BLaER1 treated with 17β-estradiol and CSF1 and Interleukin-3, amounts not matched to agents 10 nM and 100 nM (cell line): ENCODE measurements around the gene PRUNE2.

Source experiments
- H3K27ac ChIP-seq, 11 experiments: shearing (Covaris generic); formaldehyde crosslinking; 2 replicates each; pipeline ENCODE4 v1.8.1; 2022
- H3K27me3 ChIP-seq, 11 experiments: shearing (Covaris generic); formaldehyde crosslinking; 2 replicates each; pipeline ENCODE4 v1.8.1; 2022
- H3K36me3 ChIP-seq, 11 experiments: shearing (Covaris generic); formaldehyde crosslinking; 2 replicates each; pipeline ENCODE4 v1.8.1; 2022
- H3K4me1 ChIP-seq, 10 experiments: shearing (Covaris generic); formaldehyde crosslinking; 2 replicates each; pipeline ENCODE4 v1.8.1; 2022
- H3K4me2 ChIP-seq, 11 experiments: shearing (Covaris generic); formaldehyde crosslinking; 2 replicates each; pipeline ENCODE4 v1.8.1; 2022
- H3K4me3 ChIP-seq, 10 experiments: shearing (Covaris generic); formaldehyde crosslinking; 2 replicates each; pipeline ENCODE4 v1.8.1; 2022
- H3K9ac ChIP-seq, 11 experiments: shearing (Covaris generic); formaldehyde crosslinking; 2 replicates each; pipeline ENCODE4 v1.8.1; 2022
- H3K9me3 ChIP-seq, 11 experiments: shearing (Covaris generic); formaldehyde crosslinking; replicated peaks in 1 of 11; 2 replicates each; pipeline ENCODE4 v1.8.1; 2022
- H4K20me1 ChIP-seq, 11 experiments: shearing (Covaris generic); formaldehyde crosslinking; 2 replicates each; pipeline ENCODE4 v1.8.1; 2022
- Cebpa-rat ChIP-seq, 11 experiments: shearing (Covaris generic); IDR thresholded peaks; 2 replicates each; pipeline ENCODE4 v1.8.1; 2022

Gene PRUNE2

DNA sequence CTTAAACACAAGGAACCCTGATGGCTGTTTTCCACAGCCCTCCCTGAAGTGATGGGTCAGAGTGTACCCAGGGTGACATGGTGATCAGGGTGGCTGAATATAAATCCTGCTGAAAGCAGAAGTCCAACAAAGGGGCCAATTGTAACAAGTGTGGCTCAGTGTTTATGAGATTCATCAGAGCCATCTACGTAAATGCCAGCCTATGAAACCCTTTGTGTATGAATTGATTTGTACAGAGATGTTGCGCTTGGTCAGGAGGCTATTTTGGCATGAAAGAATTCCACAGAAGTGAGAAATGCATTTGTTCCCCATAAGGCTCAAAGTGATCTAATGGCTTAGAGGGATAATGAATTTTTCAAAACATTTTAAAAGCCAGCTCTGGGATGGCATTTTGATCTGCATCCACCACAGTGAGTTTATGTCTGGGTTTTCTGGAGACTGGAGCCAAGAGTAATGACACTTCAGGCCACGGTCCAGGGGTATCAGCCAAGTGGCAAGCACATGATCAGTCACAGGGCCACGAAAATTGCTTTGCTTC lies 12.4 kb downstream of the PRUNE2 start:
- no peaks in the 10 kb centered on the region for H3K27me3 ChIP-seq
- no peak for TF ChIP-seq Cebpa-rat (IDR thresholded peaks at IDR 0.05)
- H3K9me3 ChIP-seq, result no peaks in the 10 kb centered on the region
- H3K4me1 ChIP-seq, result peaks cover 0 to 9% (median 0%) of the 10 kb centered on the region in 10 experiments; a peak in 3 of 20 replicates
- no peak overlapping the region for H3K4me3 ChIP-seq
- no peak overlapping the region for H3K4me2 ChIP-seq
- no peaks in the 10 kb centered on the region for H3K36me3 ChIP-seq
- no peak overlapping the region for H3K9ac ChIP-seq
- no peaks in the 10 kb centered on the region for H4K20me1 ChIP-seq
- H3K27ac ChIP-seq, result no peak overlapping the region

DNA sequence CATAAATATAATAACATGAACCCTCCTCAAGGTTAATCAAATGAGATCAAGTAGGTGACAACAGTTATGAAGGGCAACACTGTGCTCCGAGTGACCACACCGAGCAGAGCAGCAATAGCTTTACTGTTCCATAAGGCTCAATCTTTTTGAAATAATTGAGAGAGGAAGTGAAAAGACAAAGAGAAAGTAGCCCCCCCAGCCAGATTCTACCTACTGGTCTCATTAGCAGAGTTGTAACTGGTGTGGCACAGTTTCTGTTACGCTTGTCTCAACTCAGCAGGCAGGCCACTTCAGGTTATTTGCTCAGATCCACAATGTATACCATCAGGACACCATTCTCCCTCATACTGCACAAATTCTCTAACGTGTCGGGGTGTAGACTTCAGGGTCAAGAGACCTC lies 14.0 kb downstream of the PRUNE2 start:
- Histone ChIP-seq H3K9ac (no peak overlapping the region), H3K9me3 (no peaks in the 10 kb centered on the region), H3K4me1 (peaks cover 6 to 12% (median 10%) of the 10 kb centered on the region in 10 experiments; a peak in 12 of 20 replicates), H3K27ac (no peak overlapping the region), H3K27me3 (no peaks in the 10 kb centered on the region), H4K20me1 (no peaks in the 10 kb centered on the region), H3K4me3 (no peak overlapping the region), H3K36me3 (no peaks in the 10 kb centered on the region), H3K4me2 (no peak overlapping the region)
- no peak for TF ChIP-seq Cebpa-rat (IDR thresholded peaks at IDR 0.05)

DNA sequence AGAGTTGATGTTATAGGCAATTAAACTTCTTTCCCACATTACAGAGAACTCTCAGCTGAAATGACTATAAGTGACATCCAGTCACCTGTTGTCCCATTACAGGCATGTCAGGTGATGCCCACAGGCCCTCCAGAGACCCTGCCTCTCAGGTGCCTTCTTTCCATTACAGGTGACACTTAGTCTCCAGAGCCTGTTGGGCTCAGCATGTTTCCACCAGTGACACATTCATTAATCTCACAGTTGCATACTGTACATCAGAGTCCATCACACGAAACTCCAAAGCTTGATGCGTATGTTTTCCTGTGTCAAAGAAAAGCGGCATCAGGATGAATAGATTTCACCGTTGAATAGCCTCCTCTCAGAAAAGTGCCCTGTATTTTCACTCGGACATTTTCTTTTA lies 14.6 kb downstream of the PRUNE2 start:
- no peaks in the 10 kb centered on the region for H3K27me3 ChIP-seq
- H3K9me3 ChIP-seq, result no peaks in the 10 kb centered on the region
- no peak for TF ChIP-seq Cebpa-rat (IDR thresholded peaks at IDR 0.05)
- H3K4me3 ChIP-seq, result no peak overlapping the region
- H3K36me3 ChIP-seq, result no peaks in the 10 kb centered on the region
- no peak overlapping the region for H3K27ac ChIP-seq
- H4K20me1 ChIP-seq, result no peaks in the 10 kb centered on the region
- peaks cover 6 to 12% (median 10%) of the 10 kb centered on the region in 10 experiments; a peak in 12 of 20 replicates for H3K4me1 ChIP-seq
- H3K9ac ChIP-seq, result no peak overlapping the region
- no peak overlapping the region for H3K4me2 ChIP-seq

DNA sequence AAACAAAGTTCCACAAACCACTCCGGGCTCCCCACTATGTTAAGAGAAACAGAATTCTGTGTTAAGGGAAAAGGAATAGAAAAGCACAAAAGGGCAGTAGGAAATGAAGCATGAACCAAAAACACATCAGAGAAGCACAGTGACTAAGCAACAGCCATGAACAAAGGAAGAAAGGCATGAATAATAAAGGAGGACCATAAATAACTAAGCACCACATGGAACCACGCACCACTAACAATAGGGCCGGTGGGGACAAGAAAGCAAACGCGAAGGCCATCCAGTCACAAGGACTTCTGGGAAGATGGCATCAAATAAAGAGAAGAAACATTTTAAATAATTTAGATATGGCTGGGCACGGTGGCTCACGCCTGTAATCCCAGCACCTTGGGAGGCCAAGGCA lies 18.0 kb downstream of the PRUNE2 start:
- TF ChIP-seq Cebpa-rat (IDR thresholded peaks at IDR 0.05), result no peak
- Histone ChIP-seq H3K36me3 (no peaks in the 10 kb centered on the region), H3K9me3 (no peaks in the 10 kb centered on the region), H4K20me1 (no peaks in the 10 kb centered on the region), H3K27ac (peak overlapping the region in 9 of 11 experiments; percentile 7 to 48 (median 36); a peak in 8 of 22 replicates), H3K4me3 (no peak overlapping the region), H3K27me3 (no peaks in the 10 kb centered on the region), H3K4me2 (peak overlapping the region; percentile 23 to 74 (median 42); a peak in 20 of 22 replicates), H3K9ac (no peak overlapping the region; a peak in 1 of 22 replicates), H3K4me1 (peaks cover 6 to 14% (median 10%) of the 10 kb centered on the region in 10 experiments; a peak in 12 of 20 replicates)

DNA sequence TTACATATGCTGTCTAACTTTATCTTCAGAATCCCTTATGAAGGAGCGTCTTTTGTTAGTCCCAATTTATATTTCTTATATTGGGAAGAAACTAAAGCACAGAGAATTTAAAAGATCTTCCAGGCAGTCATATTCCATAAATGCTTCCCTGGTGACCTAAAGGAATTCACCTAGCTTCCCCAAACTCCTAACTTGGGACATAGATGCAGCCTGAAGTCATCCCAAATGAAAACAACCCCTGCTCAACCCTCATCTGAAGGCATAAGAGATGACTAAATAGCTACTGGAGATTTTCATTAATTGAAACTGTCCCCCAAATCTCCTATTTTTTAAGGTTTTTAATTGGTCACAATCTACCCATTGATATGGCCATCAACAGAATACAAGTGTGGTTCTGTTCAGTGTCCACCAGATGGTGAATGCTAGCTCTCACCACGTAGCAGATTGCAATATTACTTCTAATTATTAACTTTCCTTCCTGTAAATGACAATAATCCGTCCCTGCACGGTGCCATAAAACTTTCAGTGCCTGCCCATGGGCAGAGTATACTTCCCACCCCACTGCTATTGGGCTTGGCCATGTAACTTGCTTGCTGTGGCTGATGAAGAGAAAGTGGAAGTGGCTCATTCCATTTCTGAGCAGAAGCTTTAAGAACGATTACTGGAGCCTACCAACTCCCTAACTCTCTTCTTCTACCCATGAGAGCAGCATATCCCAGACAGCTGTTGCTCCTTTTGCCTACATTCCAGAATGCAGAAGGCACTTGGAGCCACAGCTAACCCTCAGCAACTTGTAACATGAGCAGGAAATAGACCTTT lies 18.7 kb downstream of the PRUNE2 start:
- H3K27ac ChIP-seq, result peak overlapping the region in 9 of 11 experiments; percentile 7 to 48 (median 36); a peak in 9 of 22 replicates
- H3K4me2 ChIP-seq, result peak overlapping the region; percentile 23 to 74 (median 42); a peak in 21 of 22 replicates
- TF ChIP-seq Cebpa-rat (IDR thresholded peaks at IDR 0.05), result no peak

DNA sequence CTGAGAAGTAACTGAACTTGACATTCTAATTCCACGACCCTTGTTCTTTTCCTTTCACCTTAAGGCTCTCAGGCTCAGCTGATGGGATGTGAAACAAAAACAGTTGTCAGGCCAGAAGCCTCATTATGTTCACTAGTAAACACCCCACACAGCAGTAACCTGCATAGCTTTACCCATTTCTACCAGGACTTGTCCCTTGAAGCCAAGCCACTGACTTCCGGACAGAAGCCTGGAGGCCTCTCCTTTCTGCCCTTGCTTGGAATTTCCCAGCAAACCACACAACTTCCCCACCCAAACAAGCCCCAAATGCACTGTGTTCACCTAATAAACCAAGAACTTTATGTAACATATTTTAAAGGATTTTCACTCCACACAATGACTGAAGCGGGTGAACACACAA lies 19.6 kb downstream of the PRUNE2 start:
- no peaks in the 10 kb centered on the region for H3K9me3 ChIP-seq
- H3K4me2 ChIP-seq, result no peak overlapping the region
- no peak overlapping the region for H3K9ac ChIP-seq
- H3K27ac ChIP-seq, result no peak overlapping the region
- no peak for TF ChIP-seq Cebpa-rat (IDR thresholded peaks at IDR 0.05)
- H3K36me3 ChIP-seq, result no peaks in the 10 kb centered on the region
- peaks cover 7 to 21% (median 11%) of the 10 kb centered on the region in 10 experiments; a peak in 13 of 20 replicates for H3K4me1 ChIP-seq
- no peak overlapping the region for H3K4me3 ChIP-seq
- no peaks in the 10 kb centered on the region for H3K27me3 ChIP-seq
- H4K20me1 ChIP-seq, result no peaks in the 10 kb centered on the region

More for the DNA sequence above, 18.7 kb downstream of the PRUNE2 start:
- H3K36me3 ChIP-seq, result no peaks in the 10 kb centered on the region
- H3K27me3 ChIP-seq, result no peaks in the 10 kb centered on the region
- H3K9ac ChIP-seq, result no peak overlapping the region; a peak in 1 of 22 replicates
- peaks cover 7 to 21% (median 11%) of the 10 kb centered on the region in 10 experiments; a peak in 13 of 20 replicates for H3K4me1 ChIP-seq
- no peaks in the 10 kb centered on the region for H4K20me1 ChIP-seq
- H3K9me3 ChIP-seq, result no peaks in the 10 kb centered on the region
- no peak overlapping the region for H3K4me3 ChIP-seq

DNA sequence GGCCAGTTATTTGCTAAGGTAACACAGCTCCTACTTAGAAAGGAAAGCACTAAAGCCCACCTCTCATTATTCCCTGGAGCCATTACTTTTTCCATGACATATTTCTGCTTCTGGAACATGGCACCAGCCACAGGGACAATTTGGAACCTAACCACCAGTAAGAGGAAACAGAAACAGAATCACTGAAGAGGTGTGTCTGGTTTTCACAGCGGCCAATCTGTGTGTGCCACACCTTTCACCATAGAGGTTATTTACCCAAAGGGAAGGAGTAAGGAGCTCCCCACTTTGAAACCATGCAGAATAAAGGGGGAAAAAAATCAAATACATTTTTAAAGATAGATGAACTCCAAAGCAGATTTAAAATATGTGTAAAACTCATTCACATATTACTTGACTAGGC lies 21.1 kb downstream of the PRUNE2 start:
- Histone ChIP-seq H3K9me3 (no peaks in the 10 kb centered on the region), H3K27me3 (no peaks in the 10 kb centered on the region), H3K36me3 (no peaks in the 10 kb centered on the region), H3K9ac (no peak overlapping the region), H3K4me2 (no peak overlapping the region), H4K20me1 (no peaks in the 10 kb centered on the region), H3K4me3 (no peak overlapping the region), H3K27ac (no peak overlapping the region), H3K4me1 (peaks cover 7 to 21% (median 11%) of the 10 kb centered on the region in 10 experiments; a peak in 13 of 20 replicates)
- TF ChIP-seq Cebpa-rat (IDR thresholded peaks at IDR 0.05), result no peak

DNA sequence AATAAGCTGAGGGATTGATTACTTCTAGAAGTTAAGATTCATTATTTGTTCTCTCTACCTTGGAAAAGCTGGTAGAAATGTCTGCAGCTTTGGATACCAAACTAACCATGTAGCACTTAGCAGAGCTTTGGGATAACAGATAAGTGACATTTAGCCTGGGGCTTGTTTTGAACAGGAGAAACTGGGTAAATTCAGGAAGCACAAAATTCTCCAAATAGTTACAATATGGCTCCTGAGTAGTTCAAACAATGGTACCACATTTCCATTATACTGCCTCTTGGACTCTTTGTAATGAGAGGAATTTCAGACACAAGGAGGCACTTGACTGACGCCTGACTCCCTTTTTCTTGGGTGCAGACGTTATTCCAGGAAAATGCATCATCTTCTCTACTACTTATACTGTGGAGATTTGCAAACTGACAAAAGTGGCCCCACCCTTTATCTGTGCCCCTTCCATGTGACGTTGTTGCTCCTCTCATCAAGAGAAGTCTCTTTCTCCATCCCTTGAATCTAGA lies 22.5 kb downstream of the PRUNE2 start:
- Histone ChIP-seq H3K4me3 (no peak overlapping the region), H3K9ac (no peak overlapping the region), H3K27me3 (no peaks in the 10 kb centered on the region), H3K9me3 (no peaks in the 10 kb centered on the region), H4K20me1 (no peaks in the 10 kb centered on the region), H3K4me1 (peaks cover 7 to 21% (median 11%) of the 10 kb centered on the region in 10 experiments; a peak in 13 of 20 replicates), H3K4me2 (no peak overlapping the region), H3K27ac (no peak overlapping the region), H3K36me3 (no peaks in the 10 kb centered on the region)
- no peak for TF ChIP-seq Cebpa-rat (IDR thresholded peaks at IDR 0.05)

DNA sequence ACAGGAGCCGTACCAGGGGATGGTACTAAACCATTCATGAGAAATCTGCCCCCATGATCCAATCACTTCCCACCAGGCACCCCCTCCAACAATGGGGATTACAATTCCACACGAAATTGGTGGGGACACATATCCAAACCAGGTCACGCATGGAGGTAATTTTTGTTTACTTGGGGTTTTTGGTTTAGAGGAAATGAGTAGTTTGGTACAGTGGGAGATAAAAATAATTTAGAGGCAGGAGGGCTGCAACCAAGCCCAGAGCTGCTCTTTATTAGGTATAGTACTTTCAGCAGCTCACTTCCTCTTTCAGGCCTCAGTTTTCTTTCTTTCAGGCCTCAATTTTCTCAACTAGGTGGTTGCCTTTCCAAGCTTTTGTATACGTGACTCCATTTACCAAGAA lies 23.2 kb downstream of the PRUNE2 start:
- Histone ChIP-seq H3K36me3 (no peaks in the 10 kb centered on the region), H3K9me3 (no peaks in the 10 kb centered on the region), H3K4me3 (no peak overlapping the region), H3K27me3 (no peaks in the 10 kb centered on the region), H3K4me1 (peaks cover 3 to 16% (median 7%) of the 10 kb centered on the region in 10 experiments; a peak in 12 of 20 replicates), H3K27ac (no peak overlapping the region), H3K4me2 (peak overlapping the region in 2 of 11 experiments; percentile 15 to 23; a peak in 1 of 22 replicates), H3K9ac (no peak overlapping the region), H4K20me1 (no peaks in the 10 kb centered on the region)
- TF ChIP-seq Cebpa-rat (IDR thresholded peaks at IDR 0.05), result no peak
